ENCODE data around the gene ACTL9.

- TF ChIP-seq CTCF (IDR thresholded peaks at IDR 0.05): no peak
- no peak for TF ChIP-seq POLR2A (IDR thresholded peaks at IDR 0.05)
Observed at GRCh38 chr19:8659905-8660304, 38.7 kb downstream of the ACTL9 start.
